ENCODE results near the gene KCNIP4. TPM values are rescaled to one million over a fixed set of nuclear protein-coding genes. Genes with fewer than 3 reads are reported as not detected.

KCNIP4 gene
- total RNA-seq, 1 donor from 2014 or later, result not detected

DNA sequence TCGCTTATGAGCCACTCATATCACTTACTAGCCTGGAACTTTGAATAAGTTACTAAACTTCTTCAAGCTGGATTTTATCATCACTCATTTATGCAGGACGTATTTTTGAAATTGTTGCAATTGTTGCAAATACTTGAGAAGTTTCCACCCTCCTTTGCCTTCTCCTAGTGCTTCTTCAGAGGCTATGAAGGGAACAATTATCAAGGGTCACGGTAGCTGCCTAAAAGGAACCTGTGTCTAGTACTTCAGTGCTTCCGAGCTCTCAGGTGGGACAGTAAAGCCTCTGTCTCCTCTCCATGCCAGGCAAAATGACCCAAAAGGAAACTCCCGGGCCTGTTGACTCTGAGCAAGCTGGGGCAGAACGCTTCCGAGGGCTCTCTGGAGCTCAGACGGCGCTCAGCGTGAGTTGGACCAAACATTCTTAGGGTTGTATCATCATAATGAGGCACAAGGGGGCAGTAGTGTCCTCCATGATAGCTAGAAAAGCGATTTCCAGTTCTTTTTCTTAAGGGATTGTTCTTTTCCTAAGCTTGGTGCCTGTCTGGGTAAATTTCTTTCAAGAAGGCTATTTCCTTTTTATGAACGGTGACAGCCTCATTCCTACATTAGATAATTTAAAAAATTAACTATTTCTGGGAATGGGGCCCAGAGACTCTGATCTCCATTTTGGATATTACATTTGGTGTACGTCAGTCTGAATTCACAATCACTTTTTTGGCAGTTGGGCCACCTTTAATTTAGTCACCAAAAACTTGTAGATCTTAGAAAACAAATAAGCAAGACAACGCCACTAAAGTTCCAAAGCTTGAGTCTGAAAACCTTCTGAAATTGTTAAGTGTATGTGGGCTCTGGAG is 1175.2 kb downstream of the KCNIP4 start:
- ChIA-PET CTCF (interaction anchor here (2.0 kb wide), 1 partner anchor 12 kb away, joined by 8 read pairs; no protein-coding TSS in a partner anchor), POLR2A (no interaction called here)
- no peak for ATAC-seq (ENCODE audit: low read depth)
- TF ChIP-seq, protein P1, sequence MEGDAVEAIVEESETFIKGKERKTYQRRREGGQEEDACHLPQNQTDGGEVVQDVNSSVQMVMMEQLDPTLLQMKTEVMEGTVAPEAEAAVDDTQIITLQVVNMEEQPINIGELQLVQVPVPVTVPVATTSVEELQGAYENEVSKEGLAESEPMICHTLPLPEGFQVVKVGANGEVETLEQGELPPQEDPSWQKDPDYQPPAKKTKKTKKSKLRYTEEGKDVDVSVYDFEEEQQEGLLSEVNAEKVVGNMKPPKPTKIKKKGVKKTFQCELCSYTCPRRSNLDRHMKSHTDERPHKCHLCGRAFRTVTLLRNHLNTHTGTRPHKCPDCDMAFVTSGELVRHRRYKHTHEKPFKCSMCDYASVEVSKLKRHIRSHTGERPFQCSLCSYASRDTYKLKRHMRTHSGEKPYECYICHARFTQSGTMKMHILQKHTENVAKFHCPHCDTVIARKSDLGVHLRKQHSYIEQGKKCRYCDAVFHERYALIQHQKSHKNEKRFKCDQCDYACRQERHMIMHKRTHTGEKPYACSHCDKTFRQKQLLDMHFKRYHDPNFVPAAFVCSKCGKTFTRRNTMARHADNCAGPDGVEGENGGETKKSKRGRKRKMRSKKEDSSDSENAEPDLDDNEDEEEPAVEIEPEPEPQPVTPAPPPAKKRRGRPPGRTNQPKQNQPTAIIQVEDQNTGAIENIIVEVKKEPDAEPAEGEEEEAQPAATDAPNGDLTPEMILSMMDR (IDR thresholded peaks at IDR 0.05), result no peak
- intact Hi-C loops (cut with micrococcal nuclease), result no loop called here
- Mint-ChIP-seq H3K4me1 (no peaks in the 10 kb centered on the region), H3K9me3 (no peaks in the 10 kb centered on the region), H3K27ac (no peak overlapping the region), H3K36me3 (ENCODE audit: low read depth) (no peaks in the 10 kb centered on the region), H3K4me3 (no peak overlapping the region), H3K27me3 (peaks cover 3% of the 10 kb centered on the region)
- DNase-seq, result no peak

DNA sequence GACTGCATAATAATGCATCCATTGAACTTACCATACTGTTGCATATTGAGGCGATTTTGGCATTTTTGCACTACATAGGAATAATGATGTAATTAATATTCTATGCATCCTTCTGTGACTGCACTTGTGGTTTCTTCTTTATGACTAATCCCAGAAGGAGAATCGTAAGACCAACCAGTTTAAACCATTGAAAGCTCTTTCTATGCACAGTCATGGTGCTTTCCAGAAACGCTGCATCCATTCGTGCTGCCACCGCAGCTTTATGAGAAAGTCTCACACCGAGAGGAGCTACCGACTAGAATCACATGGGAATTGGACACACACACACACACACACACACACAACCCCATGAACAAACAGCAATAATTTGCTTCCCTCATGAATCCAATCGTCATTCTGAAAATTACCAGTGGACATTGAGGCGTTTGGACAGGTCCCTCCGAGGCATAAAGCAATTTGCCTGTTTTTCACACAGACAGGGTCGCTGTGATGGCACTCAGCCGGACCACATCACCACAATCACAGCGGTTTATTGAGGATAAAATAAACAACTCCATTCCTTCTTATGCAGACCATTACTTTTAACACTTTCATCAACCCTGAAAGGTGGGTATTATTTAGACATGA is 1184.1 kb downstream of the KCNIP4 start:
- Mint-ChIP-seq H3K9me3 (no peaks in the 10 kb centered on the region), H3K4me3 (no peak overlapping the region), H3K36me3 (ENCODE audit: low read depth) (no peaks in the 10 kb centered on the region), H3K27me3 (no peaks in the 10 kb centered on the region), H3K27ac (no peak overlapping the region), H3K4me1 (no peaks in the 10 kb centered on the region)
- ChIA-PET CTCF (no interaction called here), POLR2A (no interaction called here)
- no peak for ATAC-seq (ENCODE audit: low read depth)
- intact Hi-C loops (cut with micrococcal nuclease), result no loop called here
- TF ChIP-seq, protein P1 (IDR thresholded peaks at IDR 0.05), result no peak
- no peak for DNase-seq

DNA sequence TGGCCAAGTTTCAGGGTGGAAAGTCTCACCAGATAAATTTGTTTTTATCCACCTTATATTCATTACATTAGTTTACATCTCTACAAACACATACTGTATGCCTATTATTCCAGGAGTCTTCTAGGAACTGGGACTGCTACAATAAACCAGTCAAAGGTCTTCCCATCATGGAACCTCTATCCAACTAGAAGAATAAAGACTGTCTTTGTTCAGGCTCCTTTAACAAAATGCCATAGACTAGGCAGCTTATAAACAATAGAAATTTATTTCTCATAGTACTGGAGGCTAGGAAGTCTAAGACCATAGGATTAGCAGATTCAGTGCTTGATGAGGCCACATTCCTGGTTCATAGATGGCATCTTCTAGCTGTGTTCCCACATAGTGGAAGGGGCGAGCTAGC is 1186.7 kb downstream of the KCNIP4 start:
- DNase-seq, result no peak
- CTCF ChIA-PET, result interaction anchor here (2.0 kb wide), 1 partner anchor 11 kb away, joined by 8 read pairs; no protein-coding TSS in a partner anchor
- no peak overlapping the region for H3K4me3 Mint-ChIP-seq

DNA sequence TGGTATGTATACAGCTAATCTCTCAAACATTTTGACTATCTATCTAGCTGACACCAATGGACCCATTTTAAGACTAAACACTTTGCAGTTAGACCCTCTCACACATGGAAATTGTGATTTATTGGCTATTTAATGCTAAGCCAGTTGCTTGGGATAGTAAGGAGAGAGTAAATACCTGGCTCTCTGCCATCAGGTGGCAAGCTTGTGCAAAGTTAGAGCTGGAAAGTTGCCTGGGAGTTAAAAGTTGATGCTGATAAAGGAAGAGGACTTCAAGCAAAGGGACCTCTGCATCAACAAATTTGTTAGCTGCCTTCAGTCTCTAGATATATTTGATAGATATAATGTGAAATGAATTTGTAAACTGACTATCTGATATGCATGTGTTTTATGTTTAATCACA is 1187.2 kb downstream of the KCNIP4 start:
- TF ChIP-seq, protein P1 (IDR thresholded peaks at IDR 0.05), result no peak
- no peaks in the 10 kb centered on the region for H3K36me3 Mint-ChIP-seq (ENCODE audit: low read depth)
- H3K4me3 Mint-ChIP-seq, result no peak overlapping the region
- intact Hi-C loops (cut with micrococcal nuclease), result no loop called here
- no peaks in the 10 kb centered on the region for H3K27me3 Mint-ChIP-seq
- CTCF ChIA-PET, result interaction anchor here (2.0 kb wide), 1 partner anchor 12 kb away, joined by 8 read pairs; no protein-coding TSS in a partner anchor
- no peak overlapping the region for H3K27ac Mint-ChIP-seq
- POLR2A ChIA-PET, result no interaction called here
- no peaks in the 10 kb centered on the region for H3K9me3 Mint-ChIP-seq
- no peak for ATAC-seq (ENCODE audit: low read depth)
- no peaks in the 10 kb centered on the region for H3K4me1 Mint-ChIP-seq
- DNase-seq, result no peak

More for the DNA sequence above, 1186.7 kb downstream of the KCNIP4 start:
- H3K27ac Mint-ChIP-seq, result no peak overlapping the region
- H3K27me3 Mint-ChIP-seq, result no peaks in the 10 kb centered on the region
- TF ChIP-seq, protein P1 (IDR thresholded peaks at IDR 0.05), result no peak
- POLR2A ChIA-PET, result no interaction called here
- H3K4me1 Mint-ChIP-seq, result no peaks in the 10 kb centered on the region
- no peaks in the 10 kb centered on the region for H3K36me3 Mint-ChIP-seq (ENCODE audit: low read depth)
- intact Hi-C loops (cut with micrococcal nuclease), result no loop called here
- ATAC-seq (ENCODE audit: low read depth), result no peak
- H3K9me3 Mint-ChIP-seq, result no peaks in the 10 kb centered on the region

DNA sequence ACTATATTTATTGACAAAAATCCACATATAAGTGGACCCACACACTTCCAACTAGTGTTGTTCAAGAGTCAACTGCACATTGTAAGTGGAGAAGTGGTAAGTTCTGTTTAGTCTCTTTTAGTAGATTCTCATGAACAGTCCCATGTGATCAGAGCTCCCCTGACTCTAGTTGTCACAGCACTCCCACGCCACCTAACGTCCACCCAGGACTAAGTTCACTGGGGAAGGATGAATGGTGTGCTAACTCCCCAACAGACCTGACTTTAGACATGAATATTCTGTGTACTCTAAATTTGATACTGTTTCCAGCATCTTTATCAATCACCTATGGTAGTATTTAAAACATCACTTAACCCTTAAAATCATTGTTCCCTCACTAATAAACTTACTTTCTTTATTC is 1188.5 kb downstream of the KCNIP4 start:
- Mint-ChIP-seq H3K36me3 (ENCODE audit: low read depth) (no peaks in the 10 kb centered on the region), H3K27me3 (no peaks in the 10 kb centered on the region), H3K4me1 (no peaks in the 10 kb centered on the region), H3K27ac (no peak overlapping the region), H3K4me3 (no peak overlapping the region), H3K9me3 (no peaks in the 10 kb centered on the region)
- DNase-seq (no peak), ATAC-seq (ENCODE audit: low read depth) (no peak)
- TF ChIP-seq, protein P1 (IDR thresholded peaks at IDR 0.05), result no peak
- intact Hi-C loops (cut with micrococcal nuclease), result no loop called here
- CTCF ChIA-PET, result interaction anchor here (2.0 kb wide), 1 partner anchor 13 kb away, joined by 8 read pairs; no protein-coding TSS in a partner anchor
- POLR2A ChIA-PET, result no interaction called here
